HG03097 (cell line): ENCODE measurements around the gene THAP12.
"Not testable (repeated sequence)": the region's sequence is repeated elsewhere in the genome, so short reads cannot be mapped to it uniquely, and the experiment has no call there.

Experiments used
- ATAC-seq: cut with Tn5 transposase; IDR thresholded peaks from one replicate; pipeline ENCODE4 v1.9.1; 2021; ENCODE audit not compliant: unreplicated experiment, low FRiP score

The THAP12 gene

GRCh38 chr11:76329084-76329648, 51.8 kb downstream of the THAP12 start:
- no peak for ATAC-seq

- ATAC-seq, result no peak
Observed at GRCh38 chr11:76327756-76328388, 53.1 kb downstream of the THAP12 start.

GRCh38 chr11:76327202-76327601, 53.7 kb downstream of the THAP12 start:
- ATAC-seq, result no peak

GRCh38 chr11:76325185-76325584, 55.7 kb downstream of the THAP12 start:
- ATAC-seq, result no peak

- ATAC-seq, result no peak
Observed at GRCh38 chr11:76323804-76324203, 57.1 kb downstream of the THAP12 start.

- ATAC-seq, result not testable (repeated sequence)
Observed at GRCh38 chr11:76323375-76323774, 57.6 kb downstream of the THAP12 start.

GRCh38 chr11:76322942-76323341, 58.0 kb downstream of the THAP12 start:
- ATAC-seq, result no peak

GRCh38 chr11:76322540-76322939, 58.4 kb downstream of the THAP12 start:
- ATAC-seq, result no peak

GRCh38 chr11:76321820-76322524, 59.0 kb downstream of the THAP12 start:
- ATAC-seq, result no peak

- no peak for ATAC-seq
Observed at GRCh38 chr11:76321340-76321739, 59.6 kb downstream of the THAP12 start.

GRCh38 chr11:76320929-76321328, 60.0 kb downstream of the THAP12 start:
- no peak for ATAC-seq

- ATAC-seq, result not testable (repeated sequence)
Observed at GRCh38 chr11:76319798-76320197, 61.1 kb downstream of the THAP12 start.

- no peak for ATAC-seq
Observed at GRCh38 chr11:76318744-76319384, 62.1 kb downstream of the THAP12 start.

GRCh38 chr11:76317296-76317695, 63.6 kb downstream of the THAP12 start:
- no peak for ATAC-seq

- no peak for ATAC-seq
Observed at GRCh38 chr11:76316726-76317125, 64.2 kb downstream of the THAP12 start.

GRCh38 chr11:76315182-76315853, 65.6 kb downstream of the THAP12 start:
- ATAC-seq, result no peak

GRCh38 chr11:76314741-76315090, 66.2 kb downstream of the THAP12 start:
- ATAC-seq, result no peak

- no peak for ATAC-seq
Observed at GRCh38 chr11:76313913-76314740, 66.8 kb downstream of the THAP12 start.

GRCh38 chr11:76313271-76313670, 67.7 kb downstream of the THAP12 start:
- no peak for ATAC-seq
